Hematopoietic multipotent progenitor cell treated with erythropoietin and hydrocortisone succinate and interleukin-3 and kit ligand, for 4 days (in vitro differentiated cells): ENCODE data around the gene FAM13A.

ENCODE experiments used
- DNase-seq: peaks from one replicate; pipeline ENCODE4 v3.0.0-alpha.2; 2015

Gene FAM13A

DNA sequence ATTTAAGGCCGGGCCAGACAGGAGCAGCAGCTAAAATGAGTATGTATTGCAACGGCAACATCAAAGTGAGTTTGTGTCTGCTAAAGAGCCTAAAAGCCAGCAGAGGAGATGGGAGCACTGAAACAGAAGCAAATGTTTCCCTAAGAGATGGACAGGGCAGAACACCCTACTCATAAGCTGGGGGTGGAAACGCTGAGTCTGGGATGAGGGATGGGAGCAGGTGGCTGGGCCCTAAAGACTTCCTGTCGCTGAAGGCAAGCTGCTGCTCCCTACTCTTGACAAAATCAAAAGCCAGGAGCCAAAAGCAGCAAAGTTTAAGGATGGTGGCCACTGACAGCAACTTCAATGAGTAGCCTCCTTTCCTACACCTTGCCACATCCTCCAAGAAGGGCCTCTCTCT is 318.8 kb downstream of the FAM13A start:
- no peak for DNase-seq

- DNase-seq = peak; percentile 36
Observed at GRCh38 chr4:88737307-88737941, 319.6 kb downstream of the FAM13A start.

DNA sequence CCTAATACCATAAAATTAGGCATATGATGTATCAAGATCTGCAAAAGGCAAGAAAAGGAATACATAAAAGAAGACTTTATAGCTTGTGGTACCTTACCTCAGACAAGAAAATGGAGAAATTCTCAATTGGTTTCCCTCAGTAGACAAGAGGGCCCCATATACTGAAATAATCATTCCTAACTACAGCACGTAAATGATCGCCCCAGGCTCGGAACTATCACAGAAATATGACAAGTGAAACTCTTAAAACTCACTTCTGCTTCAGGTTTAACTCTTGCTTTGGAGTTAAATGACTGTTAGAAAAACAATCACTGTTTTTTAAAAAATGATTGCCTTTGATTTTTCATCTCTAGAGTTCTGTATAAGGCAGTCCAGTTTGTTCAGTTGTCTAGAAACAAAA is 320.7 kb downstream of the FAM13A start:
- DNase-seq = no peak

GRCh38 chr4:88735564-88735963 is 321.4 kb downstream of the FAM13A start:
- no peak for DNase-seq

DNA sequence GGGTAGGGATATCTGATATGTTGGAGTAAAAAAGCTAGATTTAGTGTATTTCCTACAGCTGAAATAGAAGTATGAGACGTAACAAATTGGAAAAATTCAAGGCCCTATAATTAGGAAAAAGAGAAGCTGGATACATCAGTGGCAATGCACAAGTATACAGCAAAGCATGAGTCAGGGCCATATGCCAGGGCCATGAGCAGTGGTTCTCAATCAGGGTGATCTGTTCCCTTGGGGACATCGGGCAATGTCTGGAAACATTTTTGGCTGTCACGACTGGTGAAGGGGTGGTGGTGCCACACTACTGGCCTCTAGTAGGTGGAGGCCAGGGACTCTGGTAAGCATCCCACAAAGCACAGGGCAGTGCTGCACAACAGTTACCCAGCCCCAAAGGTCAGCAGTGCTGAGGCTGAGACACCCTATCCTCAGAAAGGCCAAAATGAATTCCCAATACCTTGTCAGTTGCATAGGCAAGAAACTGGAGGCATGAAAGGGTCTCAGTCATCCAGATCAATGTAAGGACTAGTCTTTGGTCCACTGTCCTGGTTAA is 322.5 kb downstream of the FAM13A start:
- DNase-seq = no peak

- no peak for DNase-seq
Observed at GRCh38 chr4:88732714-88733368, 324.1 kb downstream of the FAM13A start.

DNA sequence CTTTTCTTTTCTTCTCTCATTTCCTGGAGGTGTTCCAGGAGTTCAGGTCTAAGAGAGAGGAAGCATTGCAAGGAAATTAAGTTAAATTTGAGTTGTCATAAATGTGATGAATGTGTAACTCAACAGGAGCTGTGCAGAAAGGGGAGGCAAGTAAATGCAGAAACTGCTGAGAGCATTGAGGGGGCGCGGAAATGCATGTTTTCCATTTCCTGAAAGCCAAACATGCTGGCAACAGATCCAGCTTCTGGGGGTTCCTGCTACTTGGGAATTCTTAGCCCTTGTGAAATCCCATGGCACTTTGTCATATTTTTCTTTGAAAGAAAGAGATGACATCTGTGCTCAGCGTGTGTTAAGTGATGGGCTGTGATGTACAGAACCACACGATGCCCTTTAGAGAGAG is 325.6 kb downstream of the FAM13A start:
- DNase-seq = no peak

- peak; percentile 73 for DNase-seq
Observed at GRCh38 chr4:88730811-88731210, 326.2 kb downstream of the FAM13A start.

DNA sequence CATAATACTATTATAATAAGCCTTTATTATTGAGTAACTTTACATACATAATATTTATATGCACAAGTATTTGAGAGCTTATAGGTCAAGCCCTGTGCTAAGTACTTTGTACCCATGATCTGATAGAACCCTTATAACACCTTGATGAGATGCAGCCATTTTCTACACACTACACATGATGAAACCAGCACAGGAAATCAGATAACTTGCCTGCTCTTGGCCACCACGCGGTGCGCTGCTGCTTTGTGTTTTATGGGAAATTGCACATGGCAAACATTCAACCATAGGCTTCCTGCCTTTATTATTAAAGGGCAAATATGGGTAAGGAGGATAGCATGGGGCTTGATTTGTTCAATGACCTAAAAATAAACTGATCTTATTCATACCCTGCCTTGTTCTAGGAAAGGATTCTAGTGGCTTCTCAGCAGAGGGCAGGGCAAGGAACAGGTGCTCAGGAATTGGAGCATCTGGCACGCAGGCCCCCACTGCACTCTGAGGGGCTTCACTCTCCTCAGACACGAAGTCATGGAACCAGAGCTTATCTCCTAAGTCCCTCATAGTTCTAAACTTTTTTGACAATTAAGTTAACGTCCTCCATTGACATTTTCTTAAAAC is 327.7 kb downstream of the FAM13A start:
- peak; percentile 70 for DNase-seq

- no peak for DNase-seq
Observed at GRCh38 chr4:88728146-88728545, 328.8 kb downstream of the FAM13A start.

GRCh38 chr4:88725986-88726385 is 331.0 kb downstream of the FAM13A start:
- no peak for DNase-seq

- DNase-seq = no peak
Observed at GRCh38 chr4:88725143-88725542, 331.8 kb downstream of the FAM13A start.

- DNase-seq = no peak
Observed at GRCh38 chr4:88724406-88724805, 332.6 kb downstream of the FAM13A start.

GRCh38 chr4:88722828-88723227 is 334.2 kb downstream of the FAM13A start:
- DNase-seq = no peak

GRCh38 chr4:88722276-88722780 is 334.7 kb downstream of the FAM13A start:
- no peak for DNase-seq

- DNase-seq = no peak
Observed at GRCh38 chr4:88720451-88721428, 336.2 kb downstream of the FAM13A start.

- no peak for DNase-seq
Observed at GRCh38 chr4:88719381-88719780, 337.6 kb downstream of the FAM13A start.

GRCh38 chr4:88718098-88718497 is 338.9 kb downstream of the FAM13A start:
- DNase-seq = no peak

DNA sequence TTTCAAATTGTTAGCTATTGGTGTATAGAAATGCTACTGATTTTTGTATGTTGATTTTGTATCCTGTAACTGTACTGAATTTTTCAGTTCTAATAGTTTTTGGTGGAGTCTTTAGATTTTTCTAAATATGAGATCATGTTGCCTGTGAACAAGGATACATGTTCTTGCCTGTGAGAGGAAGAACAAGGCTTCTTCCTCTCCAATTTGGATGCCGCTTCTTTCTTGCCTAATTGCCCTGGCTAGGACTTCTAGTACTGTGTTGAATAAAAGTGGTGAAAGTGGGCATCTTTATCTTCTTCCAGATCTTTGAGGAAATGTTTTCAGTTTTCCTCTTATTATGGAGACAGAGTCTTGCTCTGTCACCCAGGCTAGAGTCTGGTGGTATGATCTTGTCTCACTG is 343.2 kb downstream of the FAM13A start:
- DNase-seq = no peak

DNA sequence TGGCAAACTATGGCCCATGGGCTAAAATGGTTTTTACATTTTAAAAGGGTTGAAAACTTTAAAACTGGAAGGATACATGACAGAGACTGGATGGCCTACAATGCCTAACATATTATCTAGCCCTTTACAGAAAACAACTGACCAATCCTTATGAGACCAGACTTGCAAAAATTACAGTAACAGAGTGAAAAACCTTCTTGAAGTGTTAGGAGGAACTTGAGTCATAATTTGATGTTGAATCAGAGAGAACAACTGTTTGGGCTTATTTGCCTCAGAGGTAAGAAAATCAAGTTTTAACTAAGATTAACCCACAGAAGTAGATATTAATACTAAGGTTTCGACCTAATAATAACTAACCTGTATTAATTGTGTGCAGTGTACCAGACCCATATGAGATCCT is 347.0 kb downstream of the FAM13A start:
- no peak for DNase-seq

- peak; percentile 39 for DNase-seq
Observed at GRCh38 chr4:88706574-88706973, 350.4 kb downstream of the FAM13A start.

DNA sequence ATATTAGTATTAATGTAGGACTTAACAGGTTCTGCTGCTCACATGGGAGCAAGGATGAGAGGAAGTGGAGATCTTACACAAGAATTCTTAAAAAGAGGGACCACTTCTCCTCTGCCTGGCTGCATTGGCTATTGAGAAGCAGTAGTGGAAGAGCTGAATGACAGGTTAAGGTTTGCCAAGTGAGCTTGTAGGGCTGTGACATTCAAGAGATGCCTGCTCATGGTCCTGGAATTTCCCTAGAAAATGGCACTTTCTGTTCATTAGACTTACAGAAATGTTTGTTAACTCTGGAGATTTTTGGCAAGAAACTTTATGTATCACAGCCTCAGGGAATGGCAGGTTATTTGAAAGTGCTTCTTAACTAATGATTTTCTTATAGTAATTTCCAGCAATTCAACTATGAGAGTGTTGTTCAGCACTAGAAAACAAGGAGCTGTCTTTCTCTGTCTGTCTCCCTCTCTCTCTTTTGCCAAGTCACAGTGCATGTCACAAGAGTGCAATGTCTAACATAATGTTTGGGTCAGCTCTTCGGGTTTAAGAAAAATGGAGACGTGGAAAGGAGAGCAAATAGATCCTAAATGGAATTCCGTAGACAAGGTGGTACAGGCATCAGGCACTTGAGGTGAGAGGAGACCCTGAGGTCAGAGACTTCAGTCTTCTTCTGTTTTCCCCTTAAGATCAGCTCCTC is 351.0 kb downstream of the FAM13A start:
- no peak for DNase-seq
